Common myeloid progenitor, CD34-positive (primary cell): ENCODE results near the gene SYNGR3.
A peak's percentile ranks its signal among the peaks of the same experiment; 100 is the strongest.
"Not testable (repeated sequence)": the region's sequence is repeated elsewhere in the genome, so short reads cannot be mapped to it uniquely, and the experiment has no call there.

Source experiments
- CTCF ChIA-PET: fragments of 350-600 bp; sonication (Branson Sonifier 250); formaldehyde crosslinking; loops from one replicate; lab custom pipeline; 2021; ENCODE audit warnings: antibody characterized with exemption; lab: Charles Lee
- POLR2A ChIA-PET: fragments of 350-600 bp; sonication (Branson Sonifier 250); formaldehyde crosslinking; loops from one replicate; lab custom pipeline; 2021; ENCODE audit warnings: antibody characterized with exemption; lab: Charles Lee
- DNase-seq, 3 donors: peaks; one replicate each; pipeline versions ENCODE4 v3.0.0 to v3.0.0-alpha.2; 2013
- H3K27ac ChIP-seq, 2 experiments: 1 replicate in 1 of 2; 2 replicates in 1 of 2; pipeline ENCODE4 v1.7.0; 2013; ENCODE audit warnings: inconsistent platforms in 2 of 2, low read length in 2 of 2, mild to moderate bottlenecking in 2 of 2, low read depth in 1 of 2, moderate library complexity in 1 of 2; ENCODE audit not compliant: severe bottlenecking in 2 of 2, insufficient read depth in 1 of 2, poor library complexity in 1 of 2
- H3K27me3 ChIP-seq, 5 experiments: replicated peaks in 2 of 5; 1 replicate in 3 of 5; 2 replicates in 2 of 5; pipeline versions ENCODE4 v1.6.1 to v1.7.0; 2013; ENCODE audit warnings: low read length in 4 of 5, mild to moderate bottlenecking in 2 of 5, moderate library complexity in 2 of 5, inconsistent platforms in 1 of 5; ENCODE audit not compliant: insufficient read depth in 5 of 5, control insufficient read depth in 4 of 5
- H3K36me3 ChIP-seq, 4 experiments: 1 replicate in 2 of 4; 2 replicates in 2 of 4; pipeline versions ENCODE4 v1.6.1 to v1.7.0; 2013; ENCODE audit warnings: low read length in 3 of 4, control low read depth in 1 of 4, mild to moderate bottlenecking in 1 of 4; ENCODE audit not compliant: control insufficient read depth in 4 of 4, insufficient read depth in 4 of 4
- H3K4me1 ChIP-seq, 4 experiments: 1 replicate in 3 of 4; 2 replicates in 1 of 4; pipeline versions ENCODE4 v1.6.1 to v1.7.1; 2013; ENCODE audit warnings: low read length in 3 of 4, mild to moderate bottlenecking in 3 of 4, control low read depth in 1 of 4, inconsistent platforms in 1 of 4, moderate library complexity in 1 of 4; ENCODE audit not compliant: control insufficient read depth in 4 of 4, insufficient read depth in 4 of 4; ENCODE audit errors: control extremely low read depth in 1 of 4
- H3K4me3 ChIP-seq, 7 experiments: 1 replicate in 4 of 7; 2 replicates in 3 of 7; pipeline versions ENCODE4 v1.5.1 to v1.7.0; 2013; ENCODE audit warnings: mild to moderate bottlenecking in 7 of 7, low read length in 6 of 7, moderate library complexity in 6 of 7, inconsistent platforms in 2 of 7, low read depth in 2 of 7, control low read depth in 1 of 7; ENCODE audit not compliant: insufficient read depth in 4 of 7, control insufficient read depth in 1 of 7; ENCODE audit errors: extremely low read depth in 1 of 7
- H3K9me3 ChIP-seq, 5 experiments: 1 replicate in 4 of 5; 2 replicates in 1 of 5; pipeline versions ENCODE4 v1.6.1 to v1.7.1; 2013; ENCODE audit warnings: low read length in 4 of 5, mild to moderate bottlenecking in 2 of 5, inconsistent platforms in 1 of 5, low read depth in 1 of 5, moderate library complexity in 1 of 5; ENCODE audit not compliant: control insufficient read depth in 4 of 5, insufficient read depth in 2 of 5; ENCODE audit errors: control extremely low read depth in 1 of 5
- WGBS: methylation state at CpG from one replicate; pipeline ENCODE4 v1.1.5; 2013; ENCODE audit not compliant: insufficient coverage; 5-methylcytosine and 5-hydroxymethylcytosine counted together

SYNGR3 gene

DNA sequence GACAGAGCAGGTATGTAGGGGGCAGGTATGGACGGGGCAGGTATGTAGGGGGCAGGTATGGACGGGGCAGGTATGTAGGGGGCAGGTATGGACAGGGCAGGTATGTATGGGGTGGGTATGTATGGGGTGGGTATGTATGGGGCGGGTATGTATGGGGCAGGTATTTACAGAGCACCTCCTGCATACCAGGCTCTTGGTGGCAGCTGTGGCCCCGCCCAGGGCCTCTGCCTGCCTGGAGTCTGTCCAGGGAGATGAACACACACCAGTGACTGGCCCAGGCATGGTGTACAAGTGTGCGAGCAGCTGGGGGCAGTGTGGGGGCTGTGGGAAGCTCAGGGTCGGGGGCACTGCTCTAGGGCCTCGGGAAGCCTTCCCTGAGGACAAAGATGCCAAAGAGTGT is 39.7 kb upstream of the SYNGR3 start:
- Histone ChIP-seq H3K27me3 (no peaks in the 10 kb centered on the region), H3K9me3 (no peaks in the 10 kb centered on the region), H3K4me3 (no peak overlapping the region), H3K27ac (no peak overlapping the region), H3K36me3 (no peaks in the 10 kb centered on the region), H3K4me1 (no peaks in the 10 kb centered on the region)
- ChIA-PET POLR2A (no interaction called here), CTCF (interaction anchor here (0.5 to 1.7 kb wide), 2 partner anchors 10 to 117 kb away, joined by 3 to 6 read pairs; no protein-coding TSS in a partner anchor)
- WGBS: 89% methylated on average over 4 of the region's 7 CpGs
- DNase-seq: no peak

GRCh38 chr16:1950559-1950958 is 39.2 kb upstream of the SYNGR3 start:
- Histone ChIP-seq H3K36me3 (no peaks in the 10 kb centered on the region), H3K9me3 (no peaks in the 10 kb centered on the region), H3K27ac (no peak overlapping the region), H3K4me1 (no peaks in the 10 kb centered on the region), H3K4me3 (no peak overlapping the region), H3K27me3 (no peaks in the 10 kb centered on the region)
- WGBS: 97% methylated on average over 19 of the region's 19 CpGs
- ChIA-PET CTCF (interaction anchor here (0.5 to 1.7 kb wide), 4 partner anchors 10 to 166 kb away, joined by 3 to 6 read pairs (median 4); no protein-coding TSS in a partner anchor), POLR2A (no interaction called here)
- no peak for DNase-seq

GRCh38 chr16:1953734-1954133 is 36.0 kb upstream of the SYNGR3 start:
- Histone ChIP-seq H3K4me3 (no peak overlapping the region), H3K27ac (no peak overlapping the region), H3K36me3 (no peaks in the 10 kb centered on the region), H3K9me3 (no peaks in the 10 kb centered on the region), H3K27me3 (peaks cover 0 to 6% (median 0%) of the 10 kb centered on the region in 5 experiments), H3K4me1 (peaks cover 0 to 1% (median 0%) of the 10 kb centered on the region in 4 experiments)
- DNase-seq: no peak
- ChIA-PET POLR2A (no interaction called here), CTCF (interaction anchor here (1.2 to 1.6 kb wide), 2 partner anchors 10 to 94 kb away, joined by 3 read pairs; partner anchors contain the start of gene MSRB1)
- 95% methylated on average over 17 of the region's 22 CpGs for WGBS

GRCh38 chr16:1957434-1958142 is 32.2 kb upstream of the SYNGR3 start:
- DNase-seq, H3K4me3 ChIP-seq, H3K27ac ChIP-seq, H3K27me3 ChIP-seq, CTCF ChIA-PET, H3K9me3 ChIP-seq: not testable (repeated sequence)
- H3K36me3 ChIP-seq: peaks cover 0 to 17% (median 14%) of the 10 kb centered on the region in 4 experiments
- H3K4me1 ChIP-seq: peaks cover 0 to 33% (median 25%) of the 10 kb centered on the region in 4 experiments
- POLR2A ChIA-PET: interaction anchor here (0.6 kb wide), 1 partner anchor 14 kb away, joined by 3 read pairs; the partner anchor contains the start of gene TBL3
- WGBS: 89% methylated on average over 15 of the region's 22 CpGs

DNA sequence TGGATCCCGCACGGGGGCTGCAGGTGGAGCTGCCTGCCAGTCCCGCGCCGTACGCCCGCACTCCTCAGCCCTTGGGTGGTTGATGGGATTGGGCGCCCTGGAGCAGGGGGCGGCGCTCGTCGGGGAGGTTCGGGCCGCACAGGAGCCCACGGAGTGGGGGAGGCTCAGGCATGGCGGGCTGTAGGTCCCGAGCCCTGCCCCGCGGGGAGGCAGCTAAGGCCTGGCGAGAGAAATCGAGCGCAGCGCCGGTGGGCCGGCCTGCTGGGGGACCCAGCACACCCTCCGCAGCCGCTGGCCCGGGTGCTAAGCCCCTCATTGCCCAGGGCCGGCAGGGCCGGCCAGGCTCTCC is 31.7 kb upstream of the SYNGR3 start:
- H3K4me3 ChIP-seq, H3K27ac ChIP-seq, H3K9me3 ChIP-seq, CTCF ChIA-PET, H3K27me3 ChIP-seq, DNase-seq: not testable (repeated sequence)
- Histone ChIP-seq H3K4me1 (peaks cover 0 to 38% (median 27%) of the 10 kb centered on the region in 4 experiments), H3K36me3 (peaks cover 0 to 22% (median 19%) of the 10 kb centered on the region in 4 experiments)
- 75% methylated on average over 20 of the region's 30 CpGs for WGBS
- POLR2A ChIA-PET: interaction anchor here (0.6 kb wide), 1 partner anchor 14 kb away, joined by 3 read pairs; the partner anchor contains the start of gene TBL3

GRCh38 chr16:1958715-1959268 is 31.0 kb upstream of the SYNGR3 start:
- Histone ChIP-seq H3K27ac (no peak overlapping the region), H3K27me3 (peaks cover 0 to 7% (median 0%) of the 10 kb centered on the region in 5 experiments), H3K4me3 (peak overlapping the region in 4 of 7 experiments; percentile 69 to 90 (median 82)), H3K36me3 (peaks cover 0 to 29% (median 22%) of the 10 kb centered on the region in 4 experiments), H3K4me1 (peaks cover 0 to 45% (median 34%) of the 10 kb centered on the region in 4 experiments), H3K9me3 (no peaks in the 10 kb centered on the region)
- WGBS: 58% methylated on average over 11 of the region's 14 CpGs
- no peak for DNase-seq
- CTCF ChIA-PET: interaction anchor here (0.6 kb wide), 1 partner anchor 31 kb away, joined by 3 read pairs; no protein-coding TSS in a partner anchor
- POLR2A ChIA-PET: interaction anchor here (0.6 to 1.1 kb wide), 2 partner anchors 13 to 214 kb away, joined by 3 to 4 read pairs; partner anchors contain the start of gene TBL3
